ENCODE results near the gene SFMBT2.
"Not testable (repeated sequence)": the region's sequence is repeated elsewhere in the genome, so short reads cannot be mapped to it uniquely, and the experiment has no call there.

DNA sequence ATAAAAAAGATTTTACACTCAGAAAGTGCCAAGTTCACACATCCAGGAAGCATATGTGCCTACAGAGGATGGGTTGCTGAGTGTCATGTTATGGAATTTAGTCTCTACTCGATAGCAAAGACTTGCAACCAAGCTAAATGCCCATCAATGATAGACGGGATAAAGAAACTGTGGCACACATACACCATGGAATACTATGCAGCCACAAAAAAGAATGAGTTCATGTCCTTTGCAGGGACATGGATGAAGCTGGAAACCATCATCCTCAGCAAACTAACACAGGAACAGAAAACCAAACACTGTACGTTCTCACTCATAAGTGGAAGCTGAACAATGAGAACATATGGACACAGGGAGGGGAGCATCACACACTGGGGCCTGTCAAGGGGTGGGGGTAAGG lies 198.1 kb downstream of the SFMBT2 start:
- not testable (repeated sequence) for TF ChIP-seq CTCF, POLR2A (IDR thresholded peaks at IDR 0.05)

Measured in body of pancreas (tissue), 4 donors.